HepG2 (cell line): Measurements from ENCODE around the gene SLC13A3. TPM values are rescaled to one million over a fixed set of nuclear protein-coding genes. Genes with fewer than 3 reads are reported as not detected.

Experiments used
- AGO2 ChIP-seq: fragments of 200-400 bp; formaldehyde crosslinking; optimal IDR thresholded peaks from 2 replicates; pipeline ENCODE3; 2017; ENCODE audit warnings: mild to moderate bottlenecking, low read depth, low read length, moderate library complexity
- ARNT2 ChIP-seq: sonication (generic); formaldehyde crosslinking; IDR thresholded peaks from 2 replicates; pipeline ENCODE4 v1.8.0; 2022; ENCODE audit warnings: mild to moderate bottlenecking, low read depth, missing genetic modification reagents, moderate library complexity
- DNMT1 ChIP-seq: sonication (generic); formaldehyde crosslinking; IDR thresholded peaks from 2 replicates; pipeline ENCODE4 v1.5.1; 2020; ENCODE audit warnings: mild to moderate bottlenecking, missing genetic modification reagents
- DPF2 ChIP-seq: sonication (generic); formaldehyde crosslinking; IDR thresholded peaks from 2 replicates; pipeline ENCODE4 v1.4.0; 2020; ENCODE audit warnings: mild to moderate bottlenecking, low read depth, missing genetic modification reagents, borderline replicate concordance
- HNF4A ChIP-seq: sonication (generic); formaldehyde crosslinking; IDR thresholded peaks from 2 replicates; pipeline ENCODE4 v1.4.0; 2020; ENCODE audit warnings: missing genetic modification reagents
- ISL2 ChIP-seq: sonication (generic); formaldehyde crosslinking; IDR thresholded peaks from 2 replicates; pipeline ENCODE4 v1.5.0; 2020; ENCODE audit warnings: missing genetic modification reagents
- NCOA5 ChIP-seq: sonication (generic); formaldehyde crosslinking; IDR thresholded peaks from 2 replicates; pipeline ENCODE4 v1.4.0; 2020; ENCODE audit warnings: missing genetic modification reagents
- ZNF230 ChIP-seq: sonication (generic); formaldehyde crosslinking; IDR thresholded peaks from 2 replicates; pipeline ENCODE4 v1.4.0; 2020; ENCODE audit warnings: mild to moderate bottlenecking, missing genetic modification reagents
- ZNF256 ChIP-seq: sonication (generic); formaldehyde crosslinking; conservative IDR thresholded peaks from 2 replicates; pipeline ENCODE4 v1.4.0; 2020; ENCODE audit warnings: missing genetic modification reagents
- ZNF451 ChIP-seq: sonication (generic); formaldehyde crosslinking; IDR thresholded peaks from 2 replicates; pipeline ENCODE4 v1.5.0; 2020; ENCODE audit warnings: mild to moderate bottlenecking, missing genetic modification reagents
- ZSCAN31 ChIP-seq: sonication (generic); formaldehyde crosslinking; IDR thresholded peaks from 2 replicates; pipeline ENCODE4 v1.5.0; 2020; ENCODE audit warnings: low read depth, mild to moderate bottlenecking, missing genetic modification reagents
- polyA plus RNA-seq, 8 experiments: library from polyadenylated mRNA; depleted of rRNA in 3 of 8; stranded (reverse) in 7 of 8; unstranded in 1 of 8; fragments of >200 nt; fragmentation: Illumina TruSeq in 4 of 8; extraction: Trizol in 4 of 8; gene quantifications; 2 replicates each; pipeline versions ENCODE4 v1.2.1 to v1.2.3, GENCODE V29; 2011 to 2016; ENCODE audit warnings: low read depth in 4 of 8, missing spikeins in 1 of 8, mixed read lengths in 1 of 8; ENCODE audit not compliant: insufficient read depth in 1 of 8
- total RNA-seq, 5 experiments: library from RNA; depleted of rRNA; stranded (reverse); fragments of >200 nt; fragmentation: Illumina TruSeq; extraction: Trizol; gene quantifications; 2 replicates each; pipeline ENCODE4 v1.2.3, GENCODE V29; 2016; ENCODE audit warnings: low read depth in 1 of 5
- TF ChIP-seq, protein P1 (sequence below): sonication (generic); formaldehyde crosslinking; IDR thresholded peaks from 2 replicates; pipeline ENCODE4 v1.5.0; 2020; ENCODE audit warnings: mild to moderate bottlenecking, missing genetic modification reagents, borderline replicate concordance
- TF ChIP-seq, protein P2 (sequence below): sonication (generic); formaldehyde crosslinking; IDR thresholded peaks from 2 replicates; pipeline ENCODE4 v1.4.0; 2020; ENCODE audit warnings: mild to moderate bottlenecking, low read depth, missing genetic modification reagents
- TF ChIP-seq, protein P3 (sequence below): sonication (generic); formaldehyde crosslinking; IDR thresholded peaks from 2 replicates; pipeline ENCODE4 v1.5.0; 2020; ENCODE audit warnings: mild to moderate bottlenecking, missing genetic modification reagents, borderline replicate concordance

Gene SLC13A3
- total and polyA plus RNA-seq, 2 of the 13 experiments (the other 11 are each of a cell fraction or from before 2014, with no cell fraction given), result 66.5 to 76.0 TPM

DNA sequence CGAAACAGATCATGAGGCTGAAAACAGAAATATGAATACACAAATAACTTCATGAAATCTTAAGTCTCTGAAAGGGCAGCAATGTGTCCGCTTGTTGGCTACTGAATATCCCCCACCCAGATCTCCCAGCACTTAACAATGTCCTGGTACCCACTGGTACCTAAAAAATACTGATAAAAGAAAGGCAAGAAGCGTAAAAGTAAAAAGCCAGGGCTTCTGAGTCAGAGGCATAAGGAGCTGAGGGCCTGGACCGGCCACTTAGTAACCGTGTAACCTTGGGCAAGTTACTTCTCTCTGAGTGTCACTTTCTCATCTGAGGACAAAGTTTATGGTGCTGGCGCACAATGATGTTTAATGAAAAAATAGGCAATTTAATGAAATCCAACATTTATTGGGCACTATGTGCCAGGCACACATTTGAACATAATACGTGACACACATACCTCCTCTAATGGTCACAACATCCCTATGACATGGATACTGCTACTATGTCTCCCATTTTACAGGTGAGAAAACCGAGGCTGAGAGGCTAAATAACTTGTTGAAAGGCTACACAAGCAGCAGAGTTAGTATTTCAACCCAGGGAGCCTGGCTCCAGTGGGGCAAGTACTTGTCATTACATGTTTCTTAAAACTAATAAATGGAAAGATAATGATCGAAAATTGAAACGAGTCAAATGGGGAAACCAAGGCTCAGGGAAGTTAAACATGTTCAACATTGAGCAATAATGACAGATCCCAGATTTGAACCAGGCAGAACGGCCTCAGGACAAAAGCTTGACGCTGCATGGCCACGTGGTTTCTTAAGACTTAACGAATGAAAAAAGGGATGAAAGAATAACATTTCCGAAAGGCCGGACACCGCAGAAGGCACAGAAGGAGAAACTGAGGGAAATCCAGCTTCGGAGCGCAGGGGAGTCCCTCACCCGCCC lies 37.2 kb upstream of the SLC13A3 start (continued):
- TF ChIP-seq ZNF230 (CRISPR knock-in tag) (no peak), ZNF451 (CRISPR knock-in tag) (0 out of 2 replicates have a peak, but pooled peaks have one; percentile 15), ZSCAN31 (CRISPR knock-in tag) (no peak), DPF2 (CRISPR knock-in tag) (no peak), ZNF256 (CRISPR knock-in tag) (no peak), ISL2 (CRISPR knock-in tag) (no peak), HNF4A (CRISPR knock-in tag) (no peak), DNMT1 (CRISPR knock-in tag) (no peak), NCOA5 (CRISPR knock-in tag) (no peak), AGO2 (no peak), ARNT2 (no peak)
- TF ChIP-seq, protein P1, sequence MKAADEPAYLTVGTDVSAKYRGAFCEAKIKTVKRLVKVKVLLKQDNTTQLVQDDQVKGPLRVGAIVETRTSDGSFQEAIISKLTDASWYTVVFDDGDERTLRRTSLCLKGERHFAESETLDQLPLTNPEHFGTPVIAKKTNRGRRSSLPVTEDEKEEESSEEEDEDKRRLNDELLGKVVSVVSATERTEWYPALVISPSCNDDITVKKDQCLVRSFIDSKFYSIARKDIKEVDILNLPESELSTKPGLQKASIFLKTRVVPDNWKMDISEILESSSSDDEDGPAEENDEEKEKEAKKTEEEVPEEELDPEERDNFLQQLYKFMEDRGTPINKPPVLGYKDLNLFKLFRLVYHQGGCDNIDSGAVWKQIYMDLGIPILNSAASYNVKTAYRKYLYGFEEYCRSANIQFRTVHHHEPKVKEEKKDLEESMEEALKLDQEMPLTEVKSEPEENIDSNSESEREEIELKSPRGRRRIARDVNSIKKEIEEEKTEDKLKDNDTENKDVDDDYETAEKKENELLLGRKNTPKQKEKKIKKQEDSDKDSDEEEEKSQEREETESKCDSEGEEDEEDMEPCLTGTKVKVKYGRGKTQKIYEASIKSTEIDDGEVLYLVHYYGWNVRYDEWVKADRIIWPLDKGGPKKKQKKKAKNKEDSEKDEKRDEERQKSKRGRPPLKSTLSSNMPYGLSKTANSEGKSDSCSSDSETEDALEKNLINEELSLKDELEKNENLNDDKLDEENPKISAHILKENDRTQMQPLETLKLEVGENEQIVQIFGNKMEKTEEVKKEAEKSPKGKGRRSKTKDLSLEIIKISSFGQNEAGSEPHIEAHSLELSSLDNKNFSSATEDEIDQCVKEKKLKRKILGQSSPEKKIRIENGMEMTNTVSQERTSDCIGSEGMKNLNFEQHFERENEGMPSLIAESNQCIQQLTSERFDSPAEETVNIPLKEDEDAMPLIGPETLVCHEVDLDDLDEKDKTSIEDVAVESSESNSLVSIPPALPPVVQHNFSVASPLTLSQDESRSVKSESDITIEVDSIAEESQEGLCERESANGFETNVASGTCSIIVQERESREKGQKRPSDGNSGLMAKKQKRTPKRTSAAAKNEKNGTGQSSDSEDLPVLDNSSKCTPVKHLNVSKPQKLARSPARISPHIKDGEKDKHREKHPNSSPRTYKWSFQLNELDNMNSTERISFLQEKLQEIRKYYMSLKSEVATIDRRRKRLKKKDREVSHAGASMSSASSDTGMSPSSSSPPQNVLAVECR, result no peak
- TF ChIP-seq, protein P2, sequence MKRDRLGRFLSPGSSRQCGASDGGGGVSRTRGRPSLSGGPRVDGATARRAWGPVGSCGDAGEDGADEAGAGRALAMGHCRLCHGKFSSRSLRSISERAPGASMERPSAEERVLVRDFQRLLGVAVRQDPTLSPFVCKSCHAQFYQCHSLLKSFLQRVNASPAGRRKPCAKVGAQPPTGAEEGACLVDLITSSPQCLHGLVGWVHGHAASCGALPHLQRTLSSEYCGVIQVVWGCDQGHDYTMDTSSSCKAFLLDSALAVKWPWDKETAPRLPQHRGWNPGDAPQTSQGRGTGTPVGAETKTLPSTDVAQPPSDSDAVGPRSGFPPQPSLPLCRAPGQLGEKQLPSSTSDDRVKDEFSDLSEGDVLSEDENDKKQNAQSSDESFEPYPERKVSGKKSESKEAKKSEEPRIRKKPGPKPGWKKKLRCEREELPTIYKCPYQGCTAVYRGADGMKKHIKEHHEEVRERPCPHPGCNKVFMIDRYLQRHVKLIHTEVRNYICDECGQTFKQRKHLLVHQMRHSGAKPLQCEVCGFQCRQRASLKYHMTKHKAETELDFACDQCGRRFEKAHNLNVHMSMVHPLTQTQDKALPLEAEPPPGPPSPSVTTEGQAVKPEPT (CRISPR knock-in tag), result no peak; the same call in none of the 2 replicates
- TF ChIP-seq, protein P3, sequence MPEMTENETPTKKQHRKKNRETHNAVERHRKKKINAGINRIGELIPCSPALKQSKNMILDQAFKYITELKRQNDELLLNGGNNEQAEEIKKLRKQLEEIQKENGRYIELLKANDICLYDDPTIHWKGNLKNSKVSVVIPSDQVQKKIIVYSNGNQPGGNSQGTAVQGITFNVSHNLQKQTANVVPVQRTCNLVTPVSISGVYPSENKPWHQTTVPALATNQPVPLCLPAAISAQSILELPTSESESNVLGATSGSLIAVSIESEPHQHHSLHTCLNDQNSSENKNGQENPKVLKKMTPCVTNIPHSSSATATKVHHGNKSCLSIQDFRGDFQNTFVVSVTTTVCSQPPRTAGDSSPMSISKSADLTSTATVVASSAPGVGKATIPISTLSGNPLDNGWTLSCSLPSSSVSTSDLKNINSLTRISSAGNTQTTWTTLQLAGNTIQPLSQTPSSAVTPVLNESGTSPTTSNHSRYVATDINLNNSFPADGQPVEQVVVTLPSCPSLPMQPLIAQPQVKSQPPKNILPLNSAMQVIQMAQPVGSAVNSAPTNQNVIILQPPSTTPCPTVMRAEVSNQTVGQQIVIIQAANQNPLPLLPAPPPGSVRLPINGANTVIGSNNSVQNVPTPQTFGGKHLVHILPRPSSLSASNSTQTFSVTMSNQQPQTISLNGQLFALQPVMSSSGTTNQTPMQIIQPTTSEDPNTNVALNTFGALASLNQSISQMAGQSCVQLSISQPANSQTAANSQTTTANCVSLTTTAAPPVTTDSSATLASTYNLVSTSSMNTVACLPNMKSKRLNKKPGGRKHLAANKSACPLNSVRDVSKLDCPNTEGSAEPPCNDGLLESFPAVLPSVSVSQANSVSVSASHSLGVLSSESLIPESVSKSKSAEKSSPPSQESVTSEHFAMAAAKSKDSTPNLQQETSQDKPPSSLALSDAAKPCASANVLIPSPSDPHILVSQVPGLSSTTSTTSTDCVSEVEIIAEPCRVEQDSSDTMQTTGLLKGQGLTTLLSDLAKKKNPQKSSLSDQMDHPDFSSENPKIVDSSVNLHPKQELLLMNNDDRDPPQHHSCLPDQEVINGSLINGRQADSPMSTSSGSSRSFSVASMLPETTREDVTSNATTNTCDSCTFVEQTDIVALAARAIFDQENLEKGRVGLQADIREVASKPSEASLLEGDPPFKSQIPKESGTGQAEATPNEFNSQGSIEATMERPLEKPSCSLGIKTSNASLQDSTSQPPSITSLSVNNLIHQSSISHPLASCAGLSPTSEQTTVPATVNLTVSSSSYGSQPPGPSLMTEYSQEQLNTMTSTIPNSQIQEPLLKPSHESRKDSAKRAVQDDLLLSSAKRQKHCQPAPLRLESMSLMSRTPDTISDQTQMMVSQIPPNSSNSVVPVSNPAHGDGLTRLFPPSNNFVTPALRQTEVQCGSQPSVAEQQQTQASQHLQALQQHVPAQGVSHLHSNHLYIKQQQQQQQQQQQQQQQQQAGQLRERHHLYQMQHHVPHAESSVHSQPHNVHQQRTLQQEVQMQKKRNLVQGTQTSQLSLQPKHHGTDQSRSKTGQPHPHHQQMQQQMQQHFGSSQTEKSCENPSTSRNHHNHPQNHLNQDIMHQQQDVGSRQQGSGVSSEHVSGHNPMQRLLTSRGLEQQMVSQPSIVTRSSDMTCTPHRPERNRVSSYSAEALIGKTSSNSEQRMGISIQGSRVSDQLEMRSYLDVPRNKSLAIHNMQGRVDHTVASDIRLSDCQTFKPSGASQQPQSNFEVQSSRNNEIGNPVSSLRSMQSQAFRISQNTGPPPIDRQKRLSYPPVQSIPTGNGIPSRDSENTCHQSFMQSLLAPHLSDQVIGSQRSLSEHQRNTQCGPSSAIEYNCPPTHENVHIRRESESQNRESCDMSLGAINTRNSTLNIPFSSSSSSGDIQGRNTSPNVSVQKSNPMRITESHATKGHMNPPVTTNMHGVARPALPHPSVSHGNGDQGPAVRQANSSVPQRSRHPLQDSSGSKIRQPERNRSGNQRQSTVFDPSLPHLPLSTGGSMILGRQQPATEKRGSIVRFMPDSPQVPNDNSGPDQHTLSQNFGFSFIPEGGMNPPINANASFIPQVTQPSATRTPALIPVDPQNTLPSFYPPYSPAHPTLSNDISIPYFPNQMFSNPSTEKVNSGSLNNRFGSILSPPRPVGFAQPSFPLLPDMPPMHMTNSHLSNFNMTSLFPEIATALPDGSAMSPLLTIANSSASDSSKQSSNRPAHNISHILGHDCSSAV, result no peak
